C4-2B (cell line): ENCODE results near the gene CNKSR2.

Source experiments
- CTCF ChIP-seq: fragments of 450-650 bp; conservative IDR thresholded peaks from 2 replicates; pipeline ENCODE4 v1.5.1; 2017; ENCODE audit warnings: mild to moderate bottlenecking
- ZFX ChIP-seq: fragments of 450-650 bp; IDR thresholded peaks from 2 replicates; pipeline ENCODE4 v1.6.1; 2017

DNA sequence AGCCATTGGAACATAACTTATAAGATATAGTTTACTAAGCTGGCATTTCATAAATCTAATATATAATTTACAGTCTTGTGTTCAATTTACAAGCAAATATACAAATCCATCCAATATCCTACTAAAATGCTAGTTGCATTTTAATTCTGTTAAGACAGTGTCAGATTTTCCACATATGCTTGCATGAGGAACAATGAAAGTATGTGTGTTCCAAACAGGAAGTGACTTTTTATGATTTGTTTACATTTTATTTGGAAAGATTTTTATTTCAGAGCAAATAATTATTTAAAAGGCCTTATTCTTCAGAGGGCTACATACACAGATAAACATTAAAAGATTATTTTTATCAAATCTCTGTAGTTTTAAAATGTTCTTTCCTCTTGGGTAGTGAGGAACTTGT lies 153.9 kb downstream of the CNKSR2 start:
- TF ChIP-seq CTCF (no peak), ZFX (no peak)
